ENCODE measurements around the gene SND1. TPM values are rescaled to one million over a fixed set of nuclear protein-coding genes. Genes with fewer than 3 reads are reported as not detected.

The SND1 gene
- total and polyA plus RNA-seq, 2 donors (not counting 3 experiments of a cell fraction or from before 2014, with no cell fraction given), result 116 to 249 TPM

GRCh38 chr7:127884066-127884559 lies 232.1 kb downstream of the SND1 start:
- Histone ChIP-seq H2AFZ (ENCODE audit: low read depth, low read length) (no peak overlapping the region), H3K79me2 (ENCODE audit: control insufficient read depth, insufficient read depth, low read length) (peaks cover 30% of the 10 kb centered on the region), H3K4me2 (ENCODE audit: insufficient read depth, low read length) (no peak overlapping the region), H4K20me1 (replicated peaks; ENCODE audit: control insufficient read depth, extremely low read depth, insufficient read depth, low read length) (no peaks in the 10 kb centered on the region), H3K9me3 (replicated peaks; ENCODE audit: control insufficient read depth, insufficient read depth, low read length) (no peaks in the 10 kb centered on the region), H3K36me3 (ENCODE audit: control insufficient read depth in 2 of 2, extremely low read depth in 1 of 2, insufficient read depth in 2 of 2, low read length in 2 of 2) (peaks cover 0 to 10% of the 10 kb centered on the region in 2 experiments), H3K27ac (ENCODE audit: insufficient read depth, low read depth, low read length) (no peak overlapping the region), H3K4me3 (replicated peaks in 1 of 3; ENCODE audit: insufficient read depth in 1 of 3, low read depth in 1 of 3, low read length in 3 of 3) (no peak overlapping the region), H3K4me1 (ENCODE audit: control insufficient read depth, extremely low read depth, insufficient read depth, low read length) (peaks cover 23% of the 10 kb centered on the region), H3K9me1 (replicated peaks; ENCODE audit: control insufficient read depth, extremely low read depth, insufficient read depth, low read length) (no peaks in the 10 kb centered on the region), H3K27me3 (ENCODE audit: control insufficient read depth in 2 of 2, insufficient read depth in 2 of 2, low read length in 2 of 2) (no peaks in the 10 kb centered on the region), H3K9ac (replicated peaks; ENCODE audit: extremely low read depth, insufficient read depth, low read length) (no peak overlapping the region)
- FAIRE-seq (no peak), DNase-seq (ENCODE audit: low read depth, low spot score) (no peak)
- intact Hi-C loops (cut with micrococcal nuclease) (no loop called here), dilution Hi-C loops (cut with MboI; ENCODE audit: extremely low pct_ligation_motif_present, low sequenced_read_pairs) (no loop called here)
- CTCF ChIA-PET, result no interaction called here
- POLR2A ChIA-PET, result no interaction called here
- BruUV-seq (replicated peaks), result no TSS peak
- no peak for TF ChIP-seq MAX (IDR thresholded peaks at IDR 0.05; ENCODE audit: insufficient read depth, insufficient read length)
- no peak for TF ChIP-seq POLR2A (IDR thresholded peaks at IDR 0.05; ENCODE audit: low read depth, low read length)
- TF ChIP-seq POLR2AphosphoS5 (IDR thresholded peaks at IDR 0.05; ENCODE audit: insufficient read depth, low read depth, low read length), result no peak
- no peak for TF ChIP-seq JUN (IDR thresholded peaks at IDR 0.05; ENCODE audit: borderline replicate concordance, insufficient read depth, insufficient read length, low read depth)
- TF ChIP-seq EZH2 (IDR thresholded peaks at IDR 0.05; ENCODE audit: borderline replicate concordance, low read depth, low read length, severe bottlenecking), result no peak
- TF ChIP-seq GATA2 (IDR thresholded peaks at IDR 0.05; ENCODE audit: insufficient read depth, insufficient read length, low read depth, low read length), result no peak
- no peak for TF ChIP-seq FOS (IDR thresholded peaks at IDR 0.05; ENCODE audit: borderline replicate concordance, insufficient read depth, low read length)
- TF ChIP-seq CTCF (IDR thresholded peaks at IDR 0.05; ENCODE audit: extremely low read depth in 1 of 2, insufficient read depth in 1 of 2, low read depth in 1 of 2, low read length in 2 of 2), result no peak
- TF ChIP-seq MYC (IDR thresholded peaks at IDR 0.05; ENCODE audit: low read depth, low read length), result no peak

Data from endothelial cell of umbilical vein (primary cell).